Loucy (cell line): ENCODE measurements around the gene DPF3.

Experiments used
- H2AFZ ChIP-seq: fragments of 200-600 bp; sonication (generic); 2 replicates; pipeline ENCODE4 v1.6.0; 2016; ENCODE audit warnings: antibody characterized with exemption, mild to moderate bottlenecking, low read length, moderate library complexity
- H3F3A ChIP-seq: fragments of 200-600 bp; 2 replicates; pipeline ENCODE4 v1.6.0; 2016; ENCODE audit warnings: antibody characterized with exemption, low read depth, mild to moderate bottlenecking
- H3K27me3 ChIP-seq: fragments of 200-600 bp; sonication (generic); 2 replicates; pipeline ENCODE4 v1.6.1; 2014; ENCODE audit warnings: low read length, mild to moderate bottlenecking; ENCODE audit not compliant: insufficient read depth, poor library complexity, severe bottlenecking
- H3K36me3 ChIP-seq: fragments of 200-600 bp; sonication (generic); 2 replicates; pipeline ENCODE4 v1.6.1; 2016; ENCODE audit warnings: low read length; ENCODE audit not compliant: insufficient read depth
- H3K4me1 ChIP-seq: fragments of 200-600 bp; sonication (generic); 2 replicates; pipeline ENCODE4 v1.5.1; 2014; ENCODE audit warnings: low read length, mild to moderate bottlenecking; ENCODE audit not compliant: insufficient read depth, poor library complexity, severe bottlenecking
- H3K4me2 ChIP-seq: fragments of 200-600 bp; sonication (generic); 2 replicates; pipeline ENCODE4 v1.6.0; 2014; ENCODE audit warnings: antibody characterized with exemption, low read length, low read depth, mild to moderate bottlenecking; ENCODE audit not compliant: poor library complexity, severe bottlenecking
- H3K4me3 ChIP-seq: fragments of 200-600 bp; sonication (generic); 2 replicates; pipeline ENCODE4 v1.5.1; 2014; ENCODE audit warnings: low read length, mild to moderate bottlenecking, mixed read lengths; ENCODE audit not compliant: poor library complexity, severe bottlenecking
- H3K79me2 ChIP-seq: fragments of 200-600 bp; sonication (generic); 2 replicates; pipeline ENCODE4 v1.6.1; 2014; ENCODE audit warnings: low read length; ENCODE audit not compliant: insufficient read depth
- H3K9ac ChIP-seq: fragments of 200-600 bp; sonication (generic); 2 replicates; pipeline ENCODE4 v1.6.0; 2014; ENCODE audit warnings: mild to moderate bottlenecking, low read depth, low read length, moderate library complexity; ENCODE audit not compliant: poor library complexity, severe bottlenecking
- H3K9me2 ChIP-seq: fragments of 200-600 bp; sonication (generic); replicated peaks from 2 replicates; pipeline ENCODE4 v1.6.1; 2016; ENCODE audit warnings: low read depth, low read length, mixed read lengths
- H3K9me3 ChIP-seq: fragments of 200-600 bp; sonication (generic); 2 replicates; pipeline ENCODE4 v1.6.1; 2014; ENCODE audit warnings: mild to moderate bottlenecking, antibody characterized with exemption, low read length, low read depth; ENCODE audit not compliant: insufficient read depth
- H4K20me1 ChIP-seq: fragments of 200-600 bp; sonication (generic); 2 replicates; pipeline ENCODE4 v1.6.0; 2014; ENCODE audit warnings: antibody characterized with exemption, low read length, mild to moderate bottlenecking; ENCODE audit not compliant: insufficient read depth, poor library complexity, severe bottlenecking
- CTCF ChIP-seq: fragments of 200-600 bp; sonication (generic); conservative IDR thresholded peaks from 2 replicates; pipeline ENCODE4 v1.5.1; 2014; ENCODE audit warnings: mild to moderate bottlenecking, antibody characterized with exemption, low read length
- EZH2phosphoT487 ChIP-seq: fragments of 200-600 bp; IDR thresholded peaks from 2 replicates; pipeline ENCODE4 v1.6.1; 2018; ENCODE audit warnings: antibody characterized with exemption, mild to moderate bottlenecking, moderate library complexity, borderline replicate concordance

The DPF3 gene

DNA sequence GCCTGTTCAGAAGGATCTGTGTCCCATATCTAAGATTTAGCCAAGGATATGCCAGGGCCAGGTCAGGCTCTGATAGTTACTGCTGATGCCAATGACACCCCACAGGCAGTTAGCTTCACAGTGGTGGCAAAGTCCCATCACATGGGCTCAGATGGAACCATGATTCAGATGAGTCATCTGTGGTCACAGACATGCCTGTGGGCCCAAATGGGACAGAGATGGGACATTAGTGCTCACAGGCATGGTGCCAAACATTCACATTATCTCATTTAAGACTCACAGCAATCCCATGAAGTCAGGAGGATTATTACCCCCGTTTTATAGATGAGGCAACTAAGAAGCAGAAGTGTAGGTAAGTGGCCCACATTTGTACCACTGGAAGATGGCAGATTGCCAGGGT lies 207.8 kb downstream of the DPF3 start:
- TF ChIP-seq CTCF = no peak
- no peak for TF ChIP-seq EZH2phosphoT487
- no peaks in the 10 kb centered on the region for H3K9me2 ChIP-seq
- H4K20me1 ChIP-seq = no peaks in the 10 kb centered on the region
- H3K4me3 ChIP-seq = no peak overlapping the region
- H3K36me3 ChIP-seq = peaks cover 89% of the 10 kb centered on the region; the same call in 1 of the 2 replicates
- H3K79me2 ChIP-seq = no peaks in the 10 kb centered on the region
- H3K4me1 ChIP-seq = no peaks in the 10 kb centered on the region
- H3K27me3 ChIP-seq = no peaks in the 10 kb centered on the region
- no peak overlapping the region for H3K9ac ChIP-seq
- no peak overlapping the region for H2AFZ ChIP-seq
- no peaks in the 10 kb centered on the region for H3F3A ChIP-seq
- no peak overlapping the region for H3K4me2 ChIP-seq
- no peaks in the 10 kb centered on the region for H3K9me3 ChIP-seq

- no peak overlapping the region for H2AFZ ChIP-seq
- no peaks in the 10 kb centered on the region for H3K27me3 ChIP-seq
- H3K9me2 ChIP-seq = no peaks in the 10 kb centered on the region
- TF ChIP-seq CTCF (no peak), EZH2phosphoT487 (no peak)
- no peaks in the 10 kb centered on the region for H3F3A ChIP-seq
- no peaks in the 10 kb centered on the region for H3K4me1 ChIP-seq
- H3K9me3 ChIP-seq = no peaks in the 10 kb centered on the region
- H3K4me3 ChIP-seq = no peak overlapping the region
- no peak overlapping the region for H3K9ac ChIP-seq
- H3K4me2 ChIP-seq = no peak overlapping the region
- H3K79me2 ChIP-seq = no peaks in the 10 kb centered on the region
- no peaks in the 10 kb centered on the region for H4K20me1 ChIP-seq
- peaks cover 89% of the 10 kb centered on the region; the same call in 1 of the 2 replicates for H3K36me3 ChIP-seq
These were observed 208.4 kb downstream of the DPF3 start for GRCh38 chr14:72685456-72685855.

DNA sequence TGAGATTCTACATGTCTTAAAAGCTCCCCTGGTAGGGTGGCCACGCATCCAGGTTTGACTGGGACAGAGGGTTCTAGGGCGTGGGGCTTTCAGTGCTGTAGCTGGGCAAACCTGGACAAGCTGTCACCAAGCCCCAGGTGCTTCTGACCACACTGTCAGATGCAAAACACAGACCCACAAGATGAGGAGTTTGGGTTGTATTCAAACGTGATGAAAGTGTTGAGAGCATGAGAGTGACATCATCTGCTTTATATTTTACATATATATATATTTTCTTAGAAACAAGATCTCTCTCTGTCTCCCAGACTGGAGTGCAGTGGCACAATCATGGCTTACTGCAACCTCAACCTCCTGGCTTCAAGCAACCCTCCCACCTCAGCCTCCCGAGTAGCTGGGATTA lies 210.1 kb downstream of the DPF3 start:
- H3K9ac ChIP-seq = no peak overlapping the region
- H3K4me1 ChIP-seq = no peaks in the 10 kb centered on the region
- no peaks in the 10 kb centered on the region for H3K79me2 ChIP-seq
- H3K9me3 ChIP-seq = no peaks in the 10 kb centered on the region
- H3K36me3 ChIP-seq = peaks cover 85% of the 10 kb centered on the region; the same call in 1 of the 2 replicates
- TF ChIP-seq CTCF (no peak), EZH2phosphoT487 (no peak)
- no peak overlapping the region for H3K4me2 ChIP-seq
- no peaks in the 10 kb centered on the region for H4K20me1 ChIP-seq
- no peaks in the 10 kb centered on the region for H3F3A ChIP-seq
- H3K4me3 ChIP-seq = no peak overlapping the region
- no peaks in the 10 kb centered on the region for H3K9me2 ChIP-seq
- no peaks in the 10 kb centered on the region for H3K27me3 ChIP-seq
- no peak overlapping the region for H2AFZ ChIP-seq
